Mucosa of gallbladder (tissue), 1 donor: ENCODE data around the gene APLP2. TPM values are rescaled to one million over a fixed set of nuclear protein-coding genes. Genes with fewer than 3 reads are reported as not detected.

ENCODE experiments used
- DNase-seq: peaks from one replicate; pipeline ENCODE4 v3.0.0-alpha.2; 2020; ENCODE audit warnings: low spot score
- total RNA-seq: library from RNA; stranded (reverse); gene quantifications from one replicate; pipeline ENCODE4 v1.2.1, GENCODE V29; 2021
- donor health status: DM: no; HTN: no; CAD: no.

The APLP2 gene
- total RNA-seq, 1 donor from 2014 or later: 502 TPM

DNA sequence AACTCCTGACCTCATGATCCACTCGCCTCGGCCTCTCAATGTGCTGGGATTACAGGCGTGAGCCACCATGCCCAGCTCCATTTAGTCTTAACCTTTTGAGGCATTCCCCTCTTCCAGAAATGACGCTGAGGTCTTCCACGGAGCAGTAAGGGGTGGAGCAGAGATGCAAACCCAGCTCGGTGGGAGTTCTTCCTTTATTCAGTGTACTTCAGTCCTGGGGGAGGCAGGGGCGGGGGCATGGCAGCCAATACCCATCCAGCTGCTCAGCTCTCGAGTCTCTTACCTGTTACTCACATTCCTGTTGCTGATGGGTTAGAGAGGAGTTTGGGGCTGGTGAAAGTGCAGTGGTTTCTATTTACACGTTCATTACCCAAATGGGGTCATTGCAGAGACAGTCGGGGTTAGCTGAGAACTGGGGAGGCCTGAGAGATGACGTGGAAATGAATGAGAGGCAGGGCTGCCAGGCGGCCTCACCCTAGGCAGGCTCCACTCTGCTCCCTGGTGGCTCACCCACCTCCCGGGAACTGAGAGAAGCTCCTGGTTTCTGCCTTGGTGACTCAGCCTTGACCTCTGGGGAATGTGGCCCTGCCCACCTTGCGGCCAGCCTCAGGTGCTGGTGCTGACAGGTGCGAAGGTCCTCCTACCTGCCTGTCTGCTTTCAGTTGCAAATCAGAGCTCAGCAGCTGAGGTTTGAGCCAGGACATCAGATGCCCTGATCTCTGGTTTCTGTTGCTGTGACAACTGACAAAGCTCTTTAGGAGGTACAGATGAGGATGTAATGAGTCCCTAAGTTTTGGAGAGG is 76.5 kb downstream of the APLP2 start:
- peak; percentile 88 for DNase-seq

DNA sequence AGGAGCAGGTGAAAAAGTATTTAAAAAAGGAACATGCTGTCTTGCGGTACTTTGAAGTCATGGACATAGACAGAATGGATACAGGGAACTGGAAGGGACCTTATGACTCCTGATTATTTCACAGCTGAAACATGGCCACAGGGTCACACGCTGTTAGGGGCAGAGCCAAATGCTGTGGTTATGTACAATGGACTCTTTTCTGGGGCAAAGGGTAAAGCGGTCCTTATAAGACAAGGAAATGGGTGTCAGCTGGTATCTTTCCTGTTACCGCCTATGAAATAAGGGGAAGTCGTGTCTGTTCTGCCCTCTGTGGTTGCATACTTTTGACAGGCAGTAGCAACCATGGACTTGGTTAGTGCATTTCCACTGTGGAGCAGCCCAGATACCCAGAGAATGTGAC is 77.1 kb downstream of the APLP2 start:
- DNase-seq: peak; percentile 69

DNA sequence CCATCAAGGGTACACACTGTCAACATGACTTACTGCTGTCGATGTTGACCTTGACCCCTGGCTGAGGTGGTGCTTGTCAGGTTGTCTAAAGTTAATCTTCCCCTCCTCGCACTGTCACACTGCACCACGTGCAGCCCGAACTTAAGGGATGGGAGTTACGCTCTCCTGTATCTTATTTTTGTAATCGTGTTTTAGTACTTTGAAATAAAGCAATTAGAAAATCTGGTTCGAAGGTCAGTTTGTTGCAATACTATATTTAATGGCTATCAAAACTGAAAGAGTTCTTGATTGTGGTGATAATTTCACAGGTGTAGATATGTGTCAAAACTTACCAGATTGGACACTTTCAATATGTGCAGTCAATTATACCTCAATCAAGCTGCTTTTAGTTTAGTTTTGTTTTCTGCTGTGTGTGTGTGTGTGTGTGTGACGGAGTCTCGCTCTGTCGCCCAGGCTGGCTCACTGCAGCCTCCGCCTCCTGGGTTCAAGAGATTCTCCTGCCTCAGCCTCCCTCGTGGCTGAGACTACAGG is 79.2 kb downstream of the APLP2 start:
- DNase-seq: no peak

DNA sequence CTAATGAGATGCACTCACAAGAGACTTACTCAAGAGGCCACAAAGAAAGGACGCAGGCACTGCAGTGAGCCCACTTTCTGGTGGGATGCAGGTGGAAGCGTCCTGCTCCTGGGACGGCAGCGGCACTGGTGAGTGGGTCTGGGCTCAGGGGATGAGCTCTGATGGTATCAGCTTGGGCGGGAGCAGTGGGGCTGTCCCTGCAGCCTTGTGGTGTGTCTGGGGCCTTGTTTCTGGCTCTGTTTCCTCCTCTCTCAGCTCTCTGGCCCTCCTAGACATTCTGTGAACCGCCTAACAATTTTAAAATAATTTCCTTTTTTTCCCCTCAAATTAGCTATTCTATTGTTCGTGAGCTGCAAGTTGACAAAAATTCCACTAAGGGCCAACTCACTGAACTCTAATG is 81.1 kb downstream of the APLP2 start:
- no peak for DNase-seq

DNA sequence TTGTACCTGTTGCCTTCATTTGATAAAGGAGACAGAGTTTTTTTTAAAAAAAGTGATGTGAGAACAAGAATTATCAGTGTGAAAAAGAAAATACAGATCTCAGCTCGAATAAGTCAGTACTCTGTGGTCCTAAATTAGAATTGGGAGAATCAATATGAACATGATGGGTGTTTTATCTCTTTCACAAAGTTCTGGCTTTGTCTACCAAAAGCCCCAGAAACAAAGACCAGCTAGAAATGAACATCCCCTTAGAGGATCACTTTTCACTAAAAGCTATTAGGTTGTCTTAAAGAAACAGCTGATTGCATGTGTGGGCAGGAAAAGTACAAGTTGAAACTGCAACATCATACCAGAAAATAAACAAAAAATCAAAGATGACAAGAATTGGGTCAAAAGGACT is 81.5 kb downstream of the APLP2 start:
- no peak for DNase-seq

DNA sequence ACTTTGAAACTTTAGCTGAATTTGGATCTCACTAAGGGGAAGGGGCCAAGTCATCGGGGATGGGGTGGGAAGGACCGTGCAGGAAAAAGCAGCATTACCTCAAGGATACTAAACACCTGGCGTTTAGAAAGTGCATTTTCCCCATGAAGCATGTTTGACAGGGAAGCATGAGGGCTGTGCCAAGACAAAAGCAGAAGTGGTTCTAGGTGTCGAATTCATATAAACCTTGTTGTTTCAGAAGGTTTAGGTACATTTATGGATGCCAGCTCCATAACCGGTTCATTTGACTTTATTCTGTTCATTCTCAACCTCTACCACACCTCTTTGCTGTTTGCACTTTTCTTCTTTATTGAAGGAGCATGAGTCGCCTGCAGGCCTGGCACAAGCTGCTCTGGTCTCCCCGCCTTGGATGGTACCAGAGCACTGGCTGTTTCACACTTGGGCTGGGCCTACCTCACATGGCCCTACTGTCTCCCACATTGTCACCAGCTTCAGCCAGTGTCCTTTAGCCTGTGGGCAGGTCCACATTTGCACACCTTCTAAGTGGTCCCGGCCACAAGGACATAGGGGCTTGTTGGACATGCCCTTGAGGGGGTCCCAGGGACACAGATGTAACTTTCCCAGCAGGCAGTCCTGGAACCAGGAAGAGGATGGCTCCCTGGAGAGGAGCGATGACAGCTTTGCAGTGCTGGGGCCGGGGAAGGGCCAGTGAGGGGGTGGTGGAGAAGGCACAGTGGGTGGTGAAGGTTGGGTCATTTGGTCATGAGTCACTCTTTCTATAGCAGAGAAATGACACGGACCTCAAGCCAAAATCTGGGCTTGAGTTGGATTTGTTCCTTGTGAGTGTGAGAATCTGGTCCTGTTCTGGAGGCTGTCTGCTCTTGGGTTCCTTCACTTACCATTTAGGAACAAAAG is 86.7 kb downstream of the APLP2 start:
- no peak for DNase-seq

DNA sequence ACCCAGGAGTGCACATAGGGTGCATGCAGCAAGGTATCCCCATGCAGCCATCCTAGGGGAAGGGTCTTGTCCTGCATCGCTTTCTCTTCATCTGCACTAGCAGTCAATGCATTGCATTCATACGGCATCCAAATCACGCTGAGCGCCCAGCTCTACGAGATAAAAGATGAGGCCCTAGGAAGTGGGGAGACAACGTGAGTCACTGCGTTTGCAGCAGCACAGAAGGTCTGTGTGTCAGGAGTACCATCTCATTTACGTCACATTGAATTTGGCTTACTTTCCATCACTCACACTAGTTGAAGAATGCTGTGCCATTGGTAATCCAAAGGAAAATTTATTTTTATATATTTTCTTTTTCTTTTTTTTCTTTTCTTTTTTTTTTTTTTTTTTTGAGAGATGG is 87.4 kb downstream of the APLP2 start:
- DNase-seq: no peak

DNA sequence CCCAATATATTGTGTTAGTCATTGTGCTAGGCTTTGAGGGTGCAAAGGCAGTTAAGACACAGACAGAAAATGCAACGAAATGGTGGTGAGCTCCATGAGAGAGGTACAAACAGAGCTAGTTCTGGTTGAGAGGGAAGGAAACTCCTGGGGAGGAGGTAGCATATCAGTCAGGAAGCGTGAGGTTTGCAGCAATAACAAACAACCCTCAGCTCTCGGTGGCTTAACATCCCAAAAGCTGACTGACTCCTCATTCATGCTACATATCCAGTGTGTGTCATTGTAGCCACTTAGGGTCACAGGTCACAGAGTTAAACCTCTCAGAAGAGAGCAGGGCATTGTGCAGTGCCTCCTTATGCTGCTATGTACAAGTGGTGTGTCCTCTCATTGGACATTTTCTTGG is 88.1 kb downstream of the APLP2 start:
- no peak for DNase-seq

DNA sequence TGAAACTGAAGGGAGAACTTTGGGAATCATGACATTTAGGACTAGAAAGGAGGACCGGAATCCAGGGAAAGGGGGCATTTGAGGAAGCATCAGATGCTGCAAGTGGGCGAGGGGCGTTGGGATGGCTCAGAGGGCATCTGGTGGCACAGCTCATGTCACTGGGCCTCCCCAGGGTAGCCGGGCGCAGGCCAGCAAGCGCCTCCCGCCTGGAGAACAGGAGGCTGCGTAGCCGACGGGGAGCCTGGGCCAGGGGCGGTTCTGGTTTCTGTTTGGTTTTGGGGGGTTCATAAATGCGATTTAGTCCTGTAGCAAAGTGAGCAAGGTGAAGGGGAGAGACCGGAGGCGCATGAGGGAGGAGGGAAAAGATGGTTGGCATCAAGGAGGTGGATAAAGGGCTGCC is 89.4 kb downstream of the APLP2 start:
- no peak for DNase-seq

DNA sequence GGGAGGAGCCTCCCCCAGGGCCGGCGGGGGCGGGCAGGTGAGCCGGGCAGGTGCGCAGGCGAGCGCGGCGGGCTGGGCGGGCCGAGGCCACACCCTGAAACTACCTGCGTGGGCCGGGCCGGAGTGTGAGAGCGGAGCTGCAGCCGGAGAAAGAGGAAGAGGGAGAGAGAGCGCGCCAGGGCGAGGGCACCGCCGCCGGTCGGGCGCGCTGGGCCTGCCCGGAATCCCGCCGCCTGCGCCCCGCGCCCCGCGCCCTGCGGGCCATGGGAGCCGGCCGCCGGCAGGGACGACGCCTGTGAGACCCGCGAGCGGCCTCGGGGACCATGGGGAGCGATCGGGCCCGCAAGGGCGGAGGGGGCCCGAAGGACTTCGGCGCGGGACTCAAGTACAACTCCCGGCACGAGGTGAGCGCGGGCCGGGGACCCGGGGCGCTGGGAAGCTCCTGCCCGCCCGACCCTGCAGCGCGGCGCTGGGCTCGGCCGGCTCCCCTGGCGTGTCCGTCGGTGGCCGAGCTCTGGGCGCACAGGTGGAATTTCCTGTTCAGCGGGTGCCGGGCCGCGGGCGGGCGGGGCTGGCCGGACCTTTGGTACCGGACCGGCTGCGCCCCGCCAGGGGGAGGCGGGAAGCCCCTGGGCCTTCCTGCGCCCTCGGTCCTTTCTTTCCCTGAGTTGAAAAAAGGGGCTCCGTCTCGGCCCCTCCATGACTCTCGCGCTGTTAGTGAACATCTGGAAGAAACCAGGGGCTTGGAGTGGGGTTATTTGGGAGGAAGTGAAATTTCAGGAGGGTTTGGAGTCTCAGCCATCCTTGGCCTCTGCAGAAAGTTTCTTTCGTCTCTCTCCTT is 90.2 kb downstream of the APLP2 start, which contains the start of gene ST14:
Gene ST14, plus strand, starts transcription at position 126 of the 841 bp plus-strand sequence. Its CDS starts 198 bp downstream, at position 324.
- peak; percentile 66 for DNase-seq

DNA sequence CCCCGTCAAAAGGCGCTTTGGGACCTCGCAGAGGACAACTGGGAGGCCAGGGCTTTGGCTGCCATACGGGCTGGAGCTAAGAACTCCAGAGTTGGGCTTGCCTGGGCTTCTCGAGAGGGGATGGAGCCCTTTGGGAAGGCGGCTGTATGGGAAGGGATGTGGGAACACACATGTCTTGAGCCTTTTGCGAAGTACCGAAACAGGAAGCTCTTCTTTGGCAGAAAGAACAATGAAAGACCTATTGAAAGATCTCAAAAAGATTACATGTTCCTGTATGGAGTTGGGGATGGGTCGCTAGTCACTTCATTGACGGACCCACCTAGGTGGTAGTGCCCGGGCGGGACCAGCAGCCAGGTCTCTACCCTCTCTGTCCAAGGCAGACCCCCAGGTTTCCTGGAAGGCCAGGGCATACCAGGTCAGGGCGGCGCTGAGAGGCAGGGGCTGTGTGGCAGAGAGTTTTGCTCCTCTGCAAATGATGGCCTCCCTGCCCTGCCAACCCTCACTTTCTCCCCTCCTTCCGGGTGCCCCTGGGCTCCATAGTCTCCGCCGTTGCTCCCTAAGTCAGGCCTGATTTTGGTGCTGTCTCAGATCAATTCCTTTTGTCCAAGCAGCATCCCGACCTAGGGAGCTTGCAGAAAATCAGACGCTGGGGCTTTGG is 90.9 kb downstream of the APLP2 start:
- DNase-seq: no peak

DNA sequence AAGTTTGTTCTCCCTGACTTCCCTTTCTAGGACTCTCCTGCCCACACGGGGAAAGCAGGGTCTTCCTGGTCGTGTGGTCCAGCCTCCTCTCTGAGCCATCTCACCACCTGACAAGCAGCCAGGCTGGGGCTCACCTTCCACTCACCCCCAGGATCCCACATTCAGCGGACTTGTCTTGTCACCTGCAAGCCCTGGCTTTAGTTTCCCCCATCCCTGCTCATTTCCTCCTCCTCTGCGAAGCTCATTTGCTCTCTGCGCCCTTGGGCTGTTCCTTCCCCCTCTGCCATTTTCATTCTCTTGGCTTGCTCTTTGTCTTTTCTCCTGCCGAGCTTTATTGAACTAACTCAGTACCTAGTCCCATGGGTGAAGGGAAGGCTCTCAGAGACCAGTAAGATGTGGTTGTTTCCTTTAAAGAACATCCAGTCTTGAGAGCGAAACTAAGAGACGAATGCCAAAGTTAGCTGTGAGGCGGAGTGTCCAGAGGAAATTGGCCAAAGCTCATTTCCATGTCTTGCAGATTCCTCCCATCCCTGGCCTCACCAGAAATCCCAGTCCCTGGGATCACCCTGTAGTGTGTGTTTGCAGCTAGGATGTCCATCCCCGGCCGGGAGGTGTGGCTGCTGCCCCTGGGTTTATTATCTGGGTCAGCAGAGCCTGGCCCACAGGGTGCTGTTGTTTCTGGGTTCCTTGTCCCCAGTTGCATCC is 91.9 kb downstream of the APLP2 start:
- DNase-seq: no peak

DNA sequence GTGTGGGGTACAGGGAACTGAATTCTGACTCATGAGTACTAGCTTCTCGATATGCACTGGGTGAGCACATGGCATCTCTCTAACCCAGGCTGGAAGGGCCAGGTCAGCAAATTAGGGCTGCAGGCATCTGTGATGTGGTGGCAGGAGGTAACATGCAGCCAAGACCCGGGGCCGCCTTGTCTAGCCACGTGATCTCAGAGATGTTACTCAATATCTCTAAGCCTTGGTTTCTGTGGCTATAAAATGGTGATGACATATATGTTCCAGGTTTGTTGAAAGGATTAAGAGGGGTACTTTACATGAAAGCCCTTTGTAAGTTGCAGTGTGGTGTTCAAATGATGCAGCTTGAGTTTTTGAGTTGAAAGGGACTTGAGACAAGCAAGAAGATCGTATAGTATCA is 93.0 kb downstream of the APLP2 start:
- no peak for DNase-seq

DNA sequence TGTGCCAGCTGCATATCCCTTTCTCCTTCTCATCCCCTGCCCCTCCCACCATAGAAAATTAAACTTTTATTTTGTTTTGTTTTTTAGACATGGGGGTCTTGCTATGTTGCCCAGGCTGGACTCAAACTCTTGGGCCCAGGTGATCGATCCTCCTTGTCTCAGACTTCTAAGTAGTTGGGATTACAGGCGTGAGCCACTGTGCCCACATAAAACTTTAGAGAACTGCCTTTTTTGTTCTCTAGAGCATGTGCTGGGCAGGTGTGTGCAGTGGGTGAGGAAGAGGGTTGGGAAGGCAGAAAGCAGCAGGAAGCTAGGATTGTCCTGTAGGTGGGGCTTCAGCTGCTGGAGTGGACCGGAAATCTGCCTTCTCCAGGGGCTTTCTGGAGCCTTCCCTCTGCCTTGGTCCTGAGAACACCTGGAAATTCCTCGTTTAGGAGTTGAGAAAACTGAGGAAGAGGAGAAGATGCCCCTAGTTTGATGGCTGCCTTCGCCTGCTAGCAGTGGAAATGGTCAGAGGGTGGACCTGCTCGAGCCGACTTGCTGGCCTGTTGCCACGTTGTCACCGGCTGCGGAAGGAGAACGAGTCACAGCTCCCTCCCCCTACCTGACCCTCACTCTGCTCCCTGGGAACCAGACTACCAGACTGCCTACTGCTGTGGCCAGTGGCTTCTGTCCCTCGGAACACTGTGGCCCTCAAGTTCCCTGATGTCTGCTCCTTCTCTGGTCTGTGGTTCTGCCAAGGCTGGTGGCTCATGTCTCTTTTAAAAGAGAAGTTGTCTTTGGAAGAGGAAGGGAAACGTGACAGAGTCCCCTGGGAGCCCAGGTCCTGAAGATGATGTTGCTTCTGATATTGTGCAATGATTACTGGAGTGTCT is 93.9 kb downstream of the APLP2 start:
- no peak for DNase-seq

DNA sequence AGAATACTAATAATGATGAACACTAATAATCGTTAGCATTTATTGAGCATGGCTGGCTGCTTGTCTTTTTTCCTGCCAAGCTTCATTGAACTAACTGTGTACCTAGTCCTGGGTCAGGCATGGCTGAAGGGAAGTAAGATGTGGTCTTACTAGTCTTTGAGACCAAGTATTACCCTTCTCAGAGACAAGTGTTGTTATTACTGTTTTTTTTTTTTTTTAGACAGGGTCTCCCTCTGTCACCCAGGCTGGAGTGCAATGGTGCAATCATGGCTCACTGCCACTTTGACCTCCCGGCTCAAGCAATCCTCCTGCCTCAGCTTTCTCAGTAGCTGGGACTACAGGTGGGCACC is 94.5 kb downstream of the APLP2 start:
- DNase-seq: no peak

DNA sequence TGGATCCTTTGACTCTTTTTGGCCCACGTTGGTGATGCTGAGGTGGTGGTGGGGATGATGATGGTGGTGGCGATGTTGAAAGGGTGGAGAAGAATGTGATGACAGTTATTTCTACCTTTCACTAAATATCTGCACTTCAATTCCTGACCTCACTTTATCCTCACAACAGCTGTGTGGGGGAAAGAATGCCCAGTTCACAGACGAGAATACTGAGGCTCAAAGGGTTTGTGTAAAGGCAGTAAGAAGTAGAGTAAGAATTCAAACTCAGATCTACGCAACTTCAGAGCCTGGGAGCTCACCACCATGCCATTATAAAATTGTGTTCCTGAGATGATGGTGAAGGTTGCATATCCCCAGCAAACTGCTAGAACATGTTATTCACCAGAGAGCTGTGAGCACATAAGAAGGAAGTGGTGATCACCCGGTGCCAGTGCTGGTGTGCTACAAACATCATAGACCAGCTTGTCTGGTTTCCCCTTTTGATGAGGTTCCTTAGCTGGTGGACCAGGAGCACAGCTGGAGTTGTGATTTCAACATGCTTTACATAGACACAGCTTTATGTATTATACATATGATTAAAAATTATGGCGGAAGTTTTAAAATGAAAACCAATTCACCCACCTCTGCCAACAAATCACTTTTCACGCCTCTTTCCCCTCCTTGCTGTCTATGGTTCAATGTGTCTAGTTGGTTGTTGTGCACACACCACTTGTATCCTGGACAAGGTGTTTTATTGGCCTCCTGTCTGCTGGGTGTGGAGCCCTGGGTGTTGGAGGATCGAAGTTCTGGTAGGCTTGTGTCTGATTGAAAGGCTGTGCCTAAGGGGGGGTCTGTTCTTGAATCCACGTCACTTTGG is 96.1 kb downstream of the APLP2 start:
- no peak for DNase-seq

DNA sequence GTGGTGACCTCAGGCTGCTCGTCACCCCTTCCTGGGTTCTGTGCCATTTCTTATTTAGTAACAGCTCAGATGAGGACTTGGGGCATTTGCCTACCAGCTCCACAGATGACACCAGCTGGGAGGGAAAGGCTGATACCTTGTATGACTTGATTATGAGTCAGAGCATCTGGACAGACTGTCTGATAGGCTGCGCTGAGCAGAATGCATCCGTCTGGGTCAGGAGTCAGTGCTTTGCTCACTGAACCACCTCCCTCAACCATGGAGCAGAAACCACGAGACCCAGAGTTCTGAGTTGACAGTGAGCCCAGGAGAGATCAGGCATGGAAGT is 96.7 kb downstream of the APLP2 start:
- peak; percentile 73 for DNase-seq

DNA sequence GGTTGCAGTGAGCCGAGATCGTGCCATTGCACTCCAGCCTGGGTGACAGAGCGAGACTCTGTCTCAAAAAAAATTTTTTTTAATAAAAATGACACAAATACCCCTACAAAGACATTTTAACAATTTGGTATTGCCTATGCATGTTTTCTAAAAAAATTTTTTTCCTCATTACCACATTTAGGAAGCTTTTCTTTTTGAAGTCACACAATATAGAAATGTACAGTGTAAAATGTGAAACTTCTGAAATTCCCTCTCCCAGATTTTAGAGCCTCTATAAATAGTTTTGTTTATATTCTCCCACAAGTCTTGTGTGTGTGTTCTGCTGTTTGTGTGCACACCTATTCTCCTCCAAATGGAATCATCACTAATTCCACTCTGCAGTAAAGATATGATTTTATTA is 97.5 kb downstream of the APLP2 start:
- DNase-seq: no peak

DNA sequence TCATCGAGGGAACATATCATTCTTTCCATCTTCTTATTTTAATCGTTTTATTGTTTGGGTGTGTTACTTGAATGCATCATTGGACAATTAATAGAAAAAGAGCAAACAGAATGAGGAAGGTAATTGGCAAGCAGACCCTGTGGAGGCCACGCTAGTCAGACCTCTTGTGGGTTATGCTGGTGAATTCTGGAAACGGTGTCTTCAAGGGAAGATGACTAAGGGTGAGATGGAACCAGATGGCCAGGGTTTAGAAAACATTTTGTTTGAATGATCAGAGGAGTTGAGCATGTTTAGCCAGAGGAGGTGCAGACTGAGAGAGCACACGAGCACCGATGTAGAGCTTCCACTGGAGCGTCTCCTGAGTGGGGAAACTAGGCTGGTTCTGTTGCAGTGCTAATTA is 98.4 kb downstream of the APLP2 start:
- DNase-seq: no peak
